Esophagus (tissue), 2 donors: ENCODE measurements around the gene TC2N. TPM values are rescaled to one million over a fixed set of nuclear protein-coding genes. Genes with fewer than 3 reads are reported as not detected.

Experiments used
- H3K27ac ChIP-seq, 2 donors: one replicate each; pipeline ENCODE4 v1.5.1; 2013; ENCODE audit warnings: low read depth in 2 of 2, mild to moderate bottlenecking in 2 of 2, inconsistent platforms in 1 of 2, low read length in 1 of 2, moderate library complexity in 1 of 2
- H3K27me3 ChIP-seq, 2 donors: one replicate each; pipeline ENCODE4 v1.6.1; 2013; ENCODE audit warnings: low read length in 2 of 2, control low read depth in 1 of 2, mild to moderate bottlenecking in 1 of 2; ENCODE audit not compliant: insufficient read depth in 2 of 2, control insufficient read depth in 1 of 2
- H3K36me3 ChIP-seq, 2 donors: one replicate each; pipeline ENCODE4 v1.6.1; 2013; ENCODE audit warnings: low read length in 1 of 2; ENCODE audit not compliant: control insufficient read depth in 2 of 2, insufficient read depth in 2 of 2
- H3K4me1 ChIP-seq, 2 donors: one replicate each; pipeline ENCODE4 v1.6.1; 2013; ENCODE audit warnings: low read length in 1 of 2; ENCODE audit not compliant: control insufficient read depth in 2 of 2, insufficient read depth in 2 of 2
- H3K4me3 ChIP-seq, 2 donors: one replicate each; pipeline ENCODE4 v1.5.1; 2013; ENCODE audit warnings: low read length in 2 of 2, mild to moderate bottlenecking in 2 of 2, low read depth in 1 of 2, moderate library complexity in 1 of 2
- H3K9me3 ChIP-seq, 2 donors: one replicate each; pipeline ENCODE4 v1.6.1; 2013; ENCODE audit warnings: mild to moderate bottlenecking in 2 of 2, low read depth in 1 of 2, low read length in 1 of 2, moderate library complexity in 1 of 2; ENCODE audit not compliant: control insufficient read depth in 2 of 2, insufficient read depth in 1 of 2
- WGBS, 2 donors: extraction: QIAGEN DNeasy Blood & Tissue Kit; methylation state at CpG; one replicate each; pipeline ENCODE4 v1.1.7; 2013; 5-methylcytosine and 5-hydroxymethylcytosine counted together
- polyA plus RNA-seq, 2 donors: library from polyadenylated mRNA; stranded (reverse); fragments of 200-250 nt; gene quantifications; one replicate each; pipeline ENCODE4 v1.2.3, GENCODE V29; 2013
- donor health status: healthy with polysubstance abuse.
- donor health status: Bipolar disorder and iron deficiency.

Gene TC2N
- polyA plus RNA-seq = 10 to 100 TPM; 14.9 TPM

DNA sequence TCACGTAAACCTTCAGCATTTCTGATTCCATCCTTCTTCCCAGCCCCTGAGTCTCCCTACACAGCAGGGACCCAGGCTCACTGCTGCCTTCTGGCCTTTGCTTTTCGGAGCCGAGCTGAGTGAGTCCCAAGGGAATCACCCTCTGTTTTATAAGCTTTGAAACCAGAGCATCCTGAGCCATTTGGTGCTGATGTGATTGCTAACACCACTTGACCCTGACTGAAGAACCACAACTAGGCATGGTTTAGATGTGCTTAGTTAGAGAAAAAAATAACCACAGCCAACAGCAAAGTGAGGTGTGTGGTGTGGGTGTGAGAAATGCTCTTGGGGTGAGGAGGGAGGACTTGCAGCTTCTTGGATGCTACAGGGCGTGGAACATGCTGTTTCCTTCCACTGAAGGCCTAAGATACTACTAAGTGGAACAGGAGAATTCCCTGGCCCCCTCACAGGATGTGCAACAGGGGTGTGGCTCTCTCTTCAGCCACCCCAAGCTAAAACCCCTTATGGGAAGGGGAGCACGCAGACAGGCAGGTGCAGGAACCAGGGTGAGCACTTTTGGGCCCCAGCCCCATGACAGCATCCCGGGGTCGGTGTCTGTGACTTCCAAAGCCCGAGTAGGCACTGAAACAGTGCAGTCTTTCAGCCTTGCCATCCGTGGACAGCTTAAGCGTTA is at the start of gene TC2N:
TSS of gene TC2N (minus strand) at position 221 of the 673 bp plus-strand sequence. CDS start 53,767 bp downstream, outside the sequence.
- Histone ChIP-seq H3K27ac (peak within 1 kb of the TSS; percentile 16 to 47), H3K4me3 (peak within 1 kb of the TSS; percentile 8 to 15), H3K4me1 (peaks cover 0 to 4% of the 10 kb centered on the region in 2 donors), H3K27me3 (no peaks in the 10 kb centered on the region), H3K9me3 (no peaks in the 10 kb centered on the region), H3K36me3 (no peaks in the 10 kb centered on the region)
- WGBS, 2 donors = 85 to 88% methylated on average over 10 of the region's 10 CpGs

DNA sequence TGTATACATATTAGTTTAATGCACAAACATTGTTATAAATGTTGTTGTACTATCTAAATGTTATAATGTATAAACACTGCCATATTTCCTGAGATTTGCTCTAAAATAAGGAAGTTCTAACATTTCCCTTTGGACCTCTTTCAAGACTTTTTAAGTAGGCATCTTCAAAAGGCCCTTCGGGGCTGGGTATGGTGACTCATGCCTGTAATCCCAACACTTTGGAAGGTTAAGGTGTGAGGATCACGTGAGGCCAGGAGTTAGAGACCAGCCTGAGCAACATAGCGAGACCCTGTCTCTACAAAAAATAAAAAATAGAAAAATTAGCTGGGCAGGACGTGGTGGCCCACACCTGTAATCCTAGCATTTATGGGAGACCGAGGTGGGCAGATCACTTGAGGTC is 44.7 kb upstream of the TC2N start:
- H3K36me3 ChIP-seq = peaks cover 0 to 2% of the 10 kb centered on the region in 2 donors
- H3K4me3 ChIP-seq = no peak overlapping the region
- no peaks in the 10 kb centered on the region for H3K4me1 ChIP-seq
- WGBS, 2 donors = 64 to 72% methylated on average over 5 of the region's 5 CpGs
- H3K9me3 ChIP-seq = peaks cover 0 to 3% of the 10 kb centered on the region in 2 donors
- H3K27ac ChIP-seq = no peak overlapping the region
- no peaks in the 10 kb centered on the region for H3K27me3 ChIP-seq

DNA sequence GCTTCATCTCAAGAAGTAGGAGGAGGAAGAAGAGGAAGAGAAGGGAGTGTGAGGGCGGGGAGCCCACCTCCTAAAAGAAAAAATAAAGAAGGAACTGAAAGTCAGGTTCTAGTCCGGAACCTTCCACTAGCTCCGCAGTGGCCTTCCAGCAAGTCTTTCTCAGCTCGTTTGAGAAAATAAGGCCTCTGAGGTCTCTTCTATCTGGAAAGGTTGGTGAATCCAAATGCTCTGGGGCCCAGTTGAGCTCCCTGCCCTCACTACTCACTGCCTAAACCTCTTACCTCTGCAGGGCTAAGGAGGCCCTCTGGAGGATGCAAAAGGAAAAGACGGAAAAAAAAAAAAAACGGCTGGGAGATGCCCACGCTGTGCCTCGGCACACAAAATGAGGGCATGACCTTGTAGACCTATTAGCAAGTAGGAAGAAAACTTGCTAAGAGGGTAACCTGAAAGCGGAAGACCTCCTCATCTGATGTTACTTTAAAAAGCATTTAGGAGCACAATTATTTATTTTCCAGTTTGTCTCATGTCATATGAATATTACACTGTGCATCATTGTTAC is 44.2 kb upstream of the TC2N start:
- H3K36me3 ChIP-seq = peaks cover 0 to 2% of the 10 kb centered on the region in 2 donors
- H3K27ac ChIP-seq = no peak overlapping the region
- H3K9me3 ChIP-seq = peaks cover 0 to 3% of the 10 kb centered on the region in 2 donors
- H3K4me1 ChIP-seq = no peaks in the 10 kb centered on the region
- no peaks in the 10 kb centered on the region for H3K27me3 ChIP-seq
- no peak overlapping the region for H3K4me3 ChIP-seq
- 40 to 46% methylated on average over 9 of the region's 9 CpGs for WGBS, 2 donors

DNA sequence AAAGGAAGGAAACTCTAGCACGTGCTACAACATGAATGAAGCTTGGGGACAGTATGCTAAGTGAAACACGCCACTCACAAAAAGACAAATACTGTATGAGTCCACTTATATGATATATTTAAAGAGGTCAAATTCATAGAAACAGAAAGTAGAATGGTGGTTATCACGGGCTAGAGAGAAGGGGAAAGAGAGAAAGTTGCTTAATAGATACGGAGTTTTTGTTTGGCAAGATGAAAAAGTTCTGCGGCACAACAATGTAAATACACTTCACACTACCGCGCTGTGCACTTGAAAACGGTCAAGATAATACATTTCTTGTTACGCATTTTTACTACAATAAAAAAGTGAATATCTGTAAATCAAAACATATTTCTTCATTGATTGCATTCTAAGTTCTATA is 42.9 kb upstream of the TC2N start:
- 85 to 91% methylated on average over 9 of the region's 9 CpGs for WGBS, 2 donors
- H3K27me3 ChIP-seq = no peaks in the 10 kb centered on the region
- peaks cover 0 to 2% of the 10 kb centered on the region in 2 donors for H3K36me3 ChIP-seq
- H3K4me3 ChIP-seq = no peak overlapping the region
- peaks cover 0 to 3% of the 10 kb centered on the region in 2 donors for H3K9me3 ChIP-seq
- H3K27ac ChIP-seq = no peak overlapping the region
- no peaks in the 10 kb centered on the region for H3K4me1 ChIP-seq

DNA sequence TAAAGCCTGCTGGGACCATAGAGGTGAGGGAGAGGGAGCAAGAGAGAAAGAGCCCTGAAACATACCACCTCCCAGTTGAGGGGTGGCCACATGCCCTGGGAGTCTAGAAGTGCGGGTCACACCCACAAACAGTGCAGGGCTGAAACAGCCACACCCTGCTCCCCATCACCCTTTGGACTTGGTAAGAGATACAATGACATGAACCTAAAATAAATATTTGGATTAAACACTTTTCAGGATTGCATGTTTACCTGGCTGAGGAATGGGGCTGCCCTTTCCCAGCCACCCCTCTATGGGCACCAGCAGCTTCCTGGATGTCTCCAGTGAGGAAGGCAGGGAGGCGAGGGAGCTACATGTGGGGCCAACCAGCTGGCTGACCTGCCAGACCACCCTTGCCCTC is 39.0 kb upstream of the TC2N start:
- Histone ChIP-seq H3K27ac (no peak overlapping the region), H3K4me3 (no peak overlapping the region), H3K27me3 (no peaks in the 10 kb centered on the region), H3K4me1 (no peaks in the 10 kb centered on the region), H3K36me3 (peaks cover 0 to 2% of the 10 kb centered on the region in 2 donors), H3K9me3 (peaks cover 0 to 3% of the 10 kb centered on the region in 2 donors)
- WGBS, 2 donors = 83 to 94% methylated on average over 2 of the region's 2 CpGs

DNA sequence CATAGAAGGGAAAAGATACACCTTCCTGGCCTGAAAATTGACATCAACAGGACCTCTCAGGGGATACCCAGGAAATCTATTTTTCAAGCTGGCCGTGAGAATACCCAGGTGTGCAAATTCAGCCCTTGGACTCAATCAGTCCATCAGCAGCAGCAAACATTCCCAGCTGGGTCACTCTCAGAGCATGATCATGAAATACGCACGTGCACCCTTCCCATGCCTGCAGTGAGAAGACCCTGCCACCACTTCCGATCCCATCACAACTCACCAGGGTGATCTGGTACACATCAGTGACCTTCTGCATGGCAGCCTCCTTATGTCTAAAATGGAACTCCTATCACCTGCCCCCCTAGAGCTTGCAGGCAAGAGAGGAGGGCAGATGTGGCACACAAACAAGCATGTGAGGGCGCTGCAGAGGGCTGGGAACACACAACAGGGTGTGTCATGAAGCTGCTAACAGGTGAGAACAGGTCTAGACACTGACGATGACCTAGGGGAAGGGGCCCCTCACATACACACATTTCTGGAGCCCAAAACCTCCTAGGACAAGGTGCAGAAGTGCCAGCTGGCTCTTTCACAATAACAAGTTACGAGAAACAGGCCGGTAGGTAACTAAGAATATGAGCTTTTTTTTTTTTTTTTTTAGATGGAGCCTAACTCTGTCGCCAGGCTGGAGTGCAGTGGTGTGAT is 37.8 kb upstream of the TC2N start:
- 81 to 85% methylated on average over 9 of the region's 9 CpGs for WGBS, 2 donors
- Histone ChIP-seq H3K9me3 (peaks cover 0 to 3% of the 10 kb centered on the region in 2 donors), H3K4me1 (no peaks in the 10 kb centered on the region), H3K4me3 (no peak overlapping the region), H3K27me3 (no peaks in the 10 kb centered on the region), H3K27ac (no peak overlapping the region), H3K36me3 (no peaks in the 10 kb centered on the region)

DNA sequence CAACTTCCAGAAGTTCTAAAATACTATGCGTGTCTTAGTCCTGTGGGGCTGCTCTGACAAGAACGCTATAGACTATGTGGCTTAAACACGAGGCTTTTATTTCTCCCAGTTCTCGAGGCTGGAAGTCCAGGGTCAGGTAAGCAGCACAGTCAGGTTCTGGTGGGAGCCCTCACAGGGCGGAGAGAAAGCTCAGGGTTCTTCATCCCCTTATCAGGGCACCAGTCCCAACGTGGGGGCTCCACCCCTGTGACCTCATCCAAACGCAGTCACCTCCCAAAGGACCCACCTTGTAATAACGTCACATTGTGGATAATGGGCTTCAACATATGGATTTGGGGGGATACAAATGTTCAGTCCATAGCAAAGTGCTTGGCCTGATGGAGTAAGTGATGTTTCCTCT is 37.1 kb upstream of the TC2N start:
- 73 to 84% methylated on average over 8 of the region's 8 CpGs for WGBS, 2 donors
- H3K27me3 ChIP-seq = no peaks in the 10 kb centered on the region
- no peak overlapping the region for H3K27ac ChIP-seq
- no peaks in the 10 kb centered on the region for H3K36me3 ChIP-seq
- peaks cover 0 to 3% of the 10 kb centered on the region in 2 donors for H3K9me3 ChIP-seq
- H3K4me1 ChIP-seq = no peaks in the 10 kb centered on the region
- H3K4me3 ChIP-seq = no peak overlapping the region

DNA sequence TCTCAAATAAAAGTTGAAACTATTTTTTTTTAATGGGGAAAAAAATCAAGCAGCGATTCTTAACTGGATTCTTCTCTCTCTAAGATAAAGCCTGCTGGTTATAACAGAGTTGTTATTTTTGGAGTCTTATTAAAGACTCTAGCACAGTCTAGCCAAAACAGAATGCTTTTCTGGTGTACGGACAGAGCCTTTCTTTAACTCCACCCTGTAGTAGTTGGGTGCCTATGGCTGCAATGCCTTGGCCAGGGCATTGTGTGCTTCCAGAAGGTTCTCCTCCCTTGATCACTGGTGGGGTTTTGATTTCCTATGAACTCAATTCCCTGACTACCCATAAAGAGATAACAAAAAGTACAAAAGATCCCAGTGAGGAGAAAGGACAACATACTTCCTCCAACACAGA is 35.7 kb upstream of the TC2N start:
- H3K4me1 ChIP-seq = no peaks in the 10 kb centered on the region
- H3K27me3 ChIP-seq = no peaks in the 10 kb centered on the region
- WGBS, 2 donors = 39 to 60% methylated on average over 2 of the region's 2 CpGs
- H3K27ac ChIP-seq = no peak overlapping the region
- H3K9me3 ChIP-seq = peaks cover 0 to 3% of the 10 kb centered on the region in 2 donors
- H3K36me3 ChIP-seq = no peaks in the 10 kb centered on the region
- no peak overlapping the region for H3K4me3 ChIP-seq

DNA sequence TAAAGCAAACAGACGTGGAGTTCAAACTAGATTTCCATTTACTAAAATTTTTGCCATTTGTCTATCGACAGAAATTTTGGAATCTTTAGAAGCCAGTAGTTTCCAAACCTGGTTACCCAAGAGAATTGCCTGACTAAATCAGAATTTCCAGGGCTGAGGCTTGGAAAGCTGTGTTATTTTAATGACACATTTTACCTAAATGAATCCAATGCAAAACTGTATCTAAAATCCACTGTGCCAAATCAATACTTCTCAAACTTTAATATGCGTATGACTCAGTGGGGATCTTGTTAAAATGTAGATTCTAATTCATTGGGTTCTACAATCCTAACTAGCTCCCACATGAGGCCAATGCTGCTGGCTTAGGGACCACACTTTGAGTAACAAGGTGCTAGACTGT is 35.0 kb upstream of the TC2N start:
- H3K36me3 ChIP-seq = no peaks in the 10 kb centered on the region
- H3K4me1 ChIP-seq = no peaks in the 10 kb centered on the region
- no peak overlapping the region for H3K4me3 ChIP-seq
- WGBS, 2 donors = 78 to 87% methylated on average over 3 of the region's 3 CpGs
- peaks cover 0 to 3% of the 10 kb centered on the region in 2 donors for H3K9me3 ChIP-seq
- no peaks in the 10 kb centered on the region for H3K27me3 ChIP-seq
- no peak overlapping the region for H3K27ac ChIP-seq
